ENCODE data around the gene RPP40.

The RPP40 gene

GRCh38 chr6:5042436-5042835 is 38.6 kb upstream of the RPP40 start:
- no peak overlapping the region for H3K4me3 ChIP-seq (ENCODE audit: low read depth, low read length)
- TF ChIP-seq CTCF (IDR thresholded peaks at IDR 0.05; ENCODE audit: low read depth, low read length): no peak

DNA sequence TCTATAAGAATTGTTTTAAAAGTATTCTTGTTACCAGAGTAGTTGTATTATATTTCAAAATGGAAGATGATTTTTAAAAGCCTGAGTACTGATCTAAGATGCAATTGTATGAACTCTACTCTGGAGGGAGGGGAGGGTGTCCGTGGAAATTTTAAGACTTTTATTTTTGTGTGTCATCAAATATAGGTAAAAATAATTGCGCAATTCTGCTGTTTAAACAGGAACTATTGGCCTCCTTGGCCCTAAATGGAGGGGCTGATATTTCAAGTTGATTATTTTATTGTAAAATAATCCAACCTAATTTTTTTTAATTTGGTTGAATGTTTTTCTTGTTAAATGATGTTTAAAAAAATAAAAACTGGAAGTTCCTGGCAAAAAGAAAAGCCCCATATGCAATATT is 38.1 kb upstream of the RPP40 start:
- no peak for TF ChIP-seq CTCF (IDR thresholded peaks at IDR 0.05; ENCODE audit: low read depth, low read length)
- no peak overlapping the region for H3K4me3 ChIP-seq (ENCODE audit: low read depth, low read length)

GRCh38 chr6:5036269-5036668 is 32.4 kb upstream of the RPP40 start:
- no peak for TF ChIP-seq CTCF (IDR thresholded peaks at IDR 0.05; ENCODE audit: low read depth, low read length)
- H3K4me3 ChIP-seq (ENCODE audit: low read depth, low read length): no peak overlapping the region

- no peak for TF ChIP-seq CTCF (IDR thresholded peaks at IDR 0.05; ENCODE audit: low read depth, low read length)
- H3K4me3 ChIP-seq (ENCODE audit: low read depth, low read length): no peak overlapping the region
Measured at GRCh38 chr6:5034736-5035135, 30.9 kb upstream of the RPP40 start.

DNA sequence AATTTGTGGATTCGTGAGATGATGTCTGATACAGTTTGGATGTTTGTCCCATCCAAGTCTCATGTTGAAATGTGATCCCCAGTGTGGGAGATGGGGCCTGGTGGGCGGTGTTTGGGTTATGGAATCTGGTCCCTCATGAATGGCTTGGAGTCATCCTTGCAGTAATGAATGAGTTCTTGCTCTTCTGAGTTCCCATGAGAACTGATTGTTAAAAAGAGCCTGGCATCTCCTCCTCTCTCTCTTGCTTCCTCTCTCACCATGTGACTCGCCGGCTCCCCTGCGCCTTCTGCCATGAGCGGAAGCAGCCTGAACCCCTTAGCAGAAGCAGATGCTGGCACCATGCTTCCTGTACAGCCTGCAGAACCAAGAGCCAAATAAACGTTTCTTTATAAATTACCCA is 30.5 kb upstream of the RPP40 start:
- no peak for TF ChIP-seq CTCF (IDR thresholded peaks at IDR 0.05; ENCODE audit: low read depth, low read length)

DNA sequence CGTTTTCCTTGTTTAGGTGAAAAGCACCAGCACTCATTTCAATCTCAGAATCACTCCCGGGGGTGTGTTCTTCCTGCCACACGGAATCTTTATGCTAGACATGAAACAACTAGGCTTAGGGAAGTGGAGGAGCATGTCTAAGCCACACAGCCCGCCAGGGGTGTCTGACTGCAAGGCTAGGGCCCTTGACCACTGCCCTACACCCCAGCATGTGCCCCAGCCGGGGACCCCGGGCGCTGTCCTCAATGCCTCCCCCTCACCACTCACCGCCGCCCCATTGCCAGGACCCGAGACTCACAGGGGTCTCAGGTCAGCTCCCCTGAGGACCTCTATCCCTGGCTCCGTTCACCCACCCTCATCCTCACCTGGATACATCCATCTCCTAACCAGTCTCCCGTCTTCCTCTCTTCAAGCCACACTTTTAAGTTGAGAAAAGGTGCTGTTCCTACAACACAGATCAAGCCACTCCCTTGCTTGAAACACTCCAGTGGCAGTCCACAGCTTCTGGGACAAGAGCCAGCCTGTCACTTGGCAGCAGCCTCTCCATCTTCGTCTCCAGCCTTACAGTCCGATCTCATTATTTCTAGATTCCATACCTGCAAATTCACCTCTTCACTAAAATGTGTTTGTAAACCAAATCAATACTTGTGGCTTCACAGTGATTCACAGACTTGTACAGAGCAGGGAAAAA is 29.5 kb upstream of the RPP40 start:
- H3K4me3 ChIP-seq (ENCODE audit: low read depth, low read length): peak overlapping the region; percentile 23; the same call in 1 of the 2 replicates

More for the DNA sequence above, 30.5 kb upstream of the RPP40 start:
- no peak overlapping the region for H3K4me3 ChIP-seq (ENCODE audit: low read depth, low read length)

DNA sequence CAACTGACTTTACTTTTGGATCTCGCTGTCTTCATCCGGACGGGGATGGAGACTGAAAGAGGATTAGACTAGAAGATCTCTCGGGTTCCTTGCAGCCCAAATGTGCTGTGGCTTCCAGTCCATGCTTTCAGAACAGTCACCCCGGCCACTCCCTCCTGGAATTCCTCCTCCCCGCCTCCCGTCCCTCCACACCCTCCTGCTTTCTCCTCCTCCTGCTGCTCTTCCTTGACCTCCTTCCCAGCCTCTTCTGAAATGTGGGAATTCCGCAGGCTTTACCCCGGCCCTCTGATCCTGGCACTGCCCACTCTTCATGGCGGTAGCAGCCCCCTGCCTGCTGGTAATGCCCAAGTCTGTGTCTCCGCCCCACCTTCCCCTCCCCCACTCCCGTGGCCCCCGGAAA is 28.9 kb upstream of the RPP40 start:
- H3K4me3 ChIP-seq (ENCODE audit: low read depth, low read length): peak overlapping the region; percentile 23; the same call in 1 of the 2 replicates

- TF ChIP-seq CTCF (IDR thresholded peaks at IDR 0.05; ENCODE audit: low read depth, low read length): no peak
- no peak overlapping the region for H3K4me3 ChIP-seq (ENCODE audit: low read depth, low read length)
Measured at GRCh38 chr6:5031150-5031549, 27.3 kb upstream of the RPP40 start.

Measured in WI38 (cell line).